ENCODE measurements around the gene CUX1.
"Not testable (repeated sequence)": the region's sequence is repeated elsewhere in the genome, so short reads cannot be mapped to it uniquely, and the experiment has no call there.

CUX1 gene

GRCh38 chr7:102326157-102326889, 508.9 kb downstream of the CUX1 start:
- Histone ChIP-seq H3K36me3 (ENCODE audit: control insufficient read depth in 2 of 2, insufficient read depth in 2 of 2, low read length in 2 of 2) (no peaks in the 10 kb centered on the region), H3K27ac (ENCODE audit: low read length) (no peak overlapping the region), H3K27me3 (ENCODE audit: control insufficient read depth in 1 of 2, insufficient read depth in 2 of 2, low read length in 2 of 2) (peaks cover 0 to 18% of the 10 kb centered on the region in 2 donors), H3K4me3 (ENCODE audit: low read length in 2 of 2) (no peak overlapping the region), H3K9ac (ENCODE audit: low read length in 2 of 2) (no peak overlapping the region), H3K9me3 (ENCODE audit: control insufficient read depth in 2 of 2, low read length in 2 of 2) (no peaks in the 10 kb centered on the region), H3K4me1 (ENCODE audit: control insufficient read depth, insufficient read depth, low read length) (no peaks in the 10 kb centered on the region)

- not testable (repeated sequence) for H3K27ac ChIP-seq (ENCODE audit: low read length); H3K4me3 ChIP-seq (ENCODE audit: low read length in 2 of 2); H3K9me3 ChIP-seq (ENCODE audit: control insufficient read depth in 2 of 2, low read length in 2 of 2); H3K9ac ChIP-seq (ENCODE audit: low read length in 2 of 2); H3K36me3 ChIP-seq (ENCODE audit: control insufficient read depth in 2 of 2, insufficient read depth in 2 of 2, low read length in 2 of 2); H3K4me1 ChIP-seq (ENCODE audit: control insufficient read depth, insufficient read depth, low read length)
- H3K27me3 ChIP-seq (ENCODE audit: control insufficient read depth in 1 of 2, insufficient read depth in 2 of 2, low read length in 2 of 2), result peaks cover 0 to 13% of the 10 kb centered on the region in 2 donors
Measured at GRCh38 chr7:102327183-102327582, 509.8 kb downstream of the CUX1 start.

- not testable (repeated sequence) for H3K4me1 ChIP-seq (ENCODE audit: control insufficient read depth, insufficient read depth, low read length); H3K36me3 ChIP-seq (ENCODE audit: control insufficient read depth in 2 of 2, insufficient read depth in 2 of 2, low read length in 2 of 2); H3K27me3 ChIP-seq (ENCODE audit: control insufficient read depth in 1 of 2, insufficient read depth in 2 of 2, low read length in 2 of 2); H3K9ac ChIP-seq (ENCODE audit: low read length in 2 of 2); H3K4me3 ChIP-seq (ENCODE audit: low read length in 2 of 2); H3K27ac ChIP-seq (ENCODE audit: low read length); H3K9me3 ChIP-seq (ENCODE audit: control insufficient read depth in 2 of 2, low read length in 2 of 2)
Measured at GRCh38 chr7:102328863-102329262, 511.4 kb downstream of the CUX1 start.

GRCh38 chr7:102329366-102329765, 511.9 kb downstream of the CUX1 start:
- not testable (repeated sequence) for H3K36me3 ChIP-seq (ENCODE audit: control insufficient read depth in 2 of 2, insufficient read depth in 2 of 2, low read length in 2 of 2); H3K4me1 ChIP-seq (ENCODE audit: control insufficient read depth, insufficient read depth, low read length); H3K27me3 ChIP-seq (ENCODE audit: control insufficient read depth in 1 of 2, insufficient read depth in 2 of 2, low read length in 2 of 2); H3K4me3 ChIP-seq (ENCODE audit: low read length in 2 of 2); H3K27ac ChIP-seq (ENCODE audit: low read length); H3K9me3 ChIP-seq (ENCODE audit: control insufficient read depth in 2 of 2, low read length in 2 of 2); H3K9ac ChIP-seq (ENCODE audit: low read length in 2 of 2)

- H3K4me1 ChIP-seq (ENCODE audit: control insufficient read depth, insufficient read depth, low read length); H3K27ac ChIP-seq (ENCODE audit: low read length); H3K4me3 ChIP-seq (ENCODE audit: low read length in 2 of 2); H3K36me3 ChIP-seq (ENCODE audit: control insufficient read depth in 2 of 2, insufficient read depth in 2 of 2, low read length in 2 of 2); H3K9ac ChIP-seq (ENCODE audit: low read length in 2 of 2); H3K9me3 ChIP-seq (ENCODE audit: control insufficient read depth in 2 of 2, low read length in 2 of 2); H3K27me3 ChIP-seq (ENCODE audit: control insufficient read depth in 1 of 2, insufficient read depth in 2 of 2, low read length in 2 of 2): not testable (repeated sequence)
Measured at GRCh38 chr7:102330666-102331460, 513.4 kb downstream of the CUX1 start.
